Breast epithelium (tissue), 3 donors: ENCODE results near the gene MMRN1.

Source experiments
- POLR2A ChIP-seq: fragments of 450-650 bp; IDR thresholded peaks from one replicate; pipeline ENCODE4 v1.6.1; 2016; ENCODE audit warnings: antibody characterized with exemption, mild to moderate bottlenecking, moderate library complexity
- POLR2AphosphoS5 ChIP-seq, 3 donors: sonication (generic); formaldehyde crosslinking; IDR thresholded peaks; one replicate each; pipeline ENCODE4 v1.6.1; 2017; ENCODE audit warnings: antibody characterized with exemption in 3 of 3
- TF ChIP-seq, protein P1 (sequence below), 3 donors: fragments of 450-650 bp; IDR thresholded peaks; one replicate each; pipeline ENCODE4 v1.5.1; 2016 to 2017; ENCODE audit warnings: antibody characterized with exemption in 3 of 3, mild to moderate bottlenecking in 3 of 3, moderate library complexity in 3 of 3

DNA sequence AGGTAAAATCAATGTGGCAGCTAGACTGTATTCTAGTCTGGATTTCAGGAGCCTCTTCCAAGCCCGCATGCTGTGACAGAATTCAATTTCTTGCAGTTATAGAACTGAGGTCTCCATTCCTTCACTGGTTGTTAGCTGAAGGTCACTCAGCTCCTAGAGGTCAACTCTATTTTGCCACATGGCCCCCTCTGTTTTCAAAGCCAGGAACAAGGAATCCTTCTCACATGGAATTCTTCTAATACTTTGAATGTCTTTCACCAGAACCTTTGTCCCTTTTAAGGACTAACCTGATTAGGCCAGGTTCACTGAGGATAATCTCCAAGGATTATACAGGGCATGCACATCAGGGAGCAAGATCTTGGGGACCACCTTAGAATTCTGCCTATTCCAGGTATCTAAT is 23.4 kb upstream of the MMRN1 start:
- TF ChIP-seq, protein P1, sequence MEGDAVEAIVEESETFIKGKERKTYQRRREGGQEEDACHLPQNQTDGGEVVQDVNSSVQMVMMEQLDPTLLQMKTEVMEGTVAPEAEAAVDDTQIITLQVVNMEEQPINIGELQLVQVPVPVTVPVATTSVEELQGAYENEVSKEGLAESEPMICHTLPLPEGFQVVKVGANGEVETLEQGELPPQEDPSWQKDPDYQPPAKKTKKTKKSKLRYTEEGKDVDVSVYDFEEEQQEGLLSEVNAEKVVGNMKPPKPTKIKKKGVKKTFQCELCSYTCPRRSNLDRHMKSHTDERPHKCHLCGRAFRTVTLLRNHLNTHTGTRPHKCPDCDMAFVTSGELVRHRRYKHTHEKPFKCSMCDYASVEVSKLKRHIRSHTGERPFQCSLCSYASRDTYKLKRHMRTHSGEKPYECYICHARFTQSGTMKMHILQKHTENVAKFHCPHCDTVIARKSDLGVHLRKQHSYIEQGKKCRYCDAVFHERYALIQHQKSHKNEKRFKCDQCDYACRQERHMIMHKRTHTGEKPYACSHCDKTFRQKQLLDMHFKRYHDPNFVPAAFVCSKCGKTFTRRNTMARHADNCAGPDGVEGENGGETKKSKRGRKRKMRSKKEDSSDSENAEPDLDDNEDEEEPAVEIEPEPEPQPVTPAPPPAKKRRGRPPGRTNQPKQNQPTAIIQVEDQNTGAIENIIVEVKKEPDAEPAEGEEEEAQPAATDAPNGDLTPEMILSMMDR (IDR thresholded peaks at IDR 0.05), result no peak
- TF ChIP-seq POLR2A (no peak), POLR2AphosphoS5 (IDR thresholded peaks at IDR 0.05) (no peak)
